Measurements from ENCODE around the gene AVPR2.

Gene AVPR2

GRCh38 chrX:153885968-153886903, 18.2 kb upstream of the AVPR2 start, which contains the start of gene L1CAM:
Gene L1CAM (minus strand): TSS chrX:153886173. CDS start chrX:153875836, 10,337 bp downstream.
- DNase-seq (ENCODE audit: low spot score): no peak

- no peak for DNase-seq (ENCODE audit: low spot score)
Measured at GRCh38 chrX:153886915-153887314, 17.6 kb upstream of the AVPR2 start.

GRCh38 chrX:153887385-153887784, 17.1 kb upstream of the AVPR2 start:
- no peak for DNase-seq (ENCODE audit: low spot score)

DNA sequence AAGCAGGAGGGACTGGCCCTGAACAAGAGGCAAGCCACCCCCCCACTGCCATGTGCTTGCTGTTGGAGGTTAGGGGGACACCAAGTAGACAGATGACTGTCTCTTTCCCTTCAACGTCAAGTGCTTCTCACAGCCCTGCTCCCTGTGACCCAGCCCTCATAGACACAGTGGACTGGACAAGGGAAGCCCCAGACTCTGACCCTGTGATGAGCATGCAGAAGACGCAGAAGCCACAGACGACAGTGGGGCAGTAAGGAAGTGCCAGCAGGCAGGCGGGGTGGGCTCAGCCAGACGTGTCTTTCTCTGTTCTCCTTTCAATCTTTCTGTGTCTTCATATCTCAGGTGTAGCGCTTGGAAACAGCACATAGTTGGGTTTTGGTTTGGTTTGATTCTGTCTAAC, 16.1 kb upstream of the AVPR2 start:
- no peak for DNase-seq (ENCODE audit: low spot score)

GRCh38 chrX:153889123-153889522, 15.3 kb upstream of the AVPR2 start:
- DNase-seq (ENCODE audit: low spot score): no peak

- no peak for DNase-seq (ENCODE audit: low spot score)
Measured at GRCh38 chrX:153897899-153898298, 6.6 kb upstream of the AVPR2 start.

DNA sequence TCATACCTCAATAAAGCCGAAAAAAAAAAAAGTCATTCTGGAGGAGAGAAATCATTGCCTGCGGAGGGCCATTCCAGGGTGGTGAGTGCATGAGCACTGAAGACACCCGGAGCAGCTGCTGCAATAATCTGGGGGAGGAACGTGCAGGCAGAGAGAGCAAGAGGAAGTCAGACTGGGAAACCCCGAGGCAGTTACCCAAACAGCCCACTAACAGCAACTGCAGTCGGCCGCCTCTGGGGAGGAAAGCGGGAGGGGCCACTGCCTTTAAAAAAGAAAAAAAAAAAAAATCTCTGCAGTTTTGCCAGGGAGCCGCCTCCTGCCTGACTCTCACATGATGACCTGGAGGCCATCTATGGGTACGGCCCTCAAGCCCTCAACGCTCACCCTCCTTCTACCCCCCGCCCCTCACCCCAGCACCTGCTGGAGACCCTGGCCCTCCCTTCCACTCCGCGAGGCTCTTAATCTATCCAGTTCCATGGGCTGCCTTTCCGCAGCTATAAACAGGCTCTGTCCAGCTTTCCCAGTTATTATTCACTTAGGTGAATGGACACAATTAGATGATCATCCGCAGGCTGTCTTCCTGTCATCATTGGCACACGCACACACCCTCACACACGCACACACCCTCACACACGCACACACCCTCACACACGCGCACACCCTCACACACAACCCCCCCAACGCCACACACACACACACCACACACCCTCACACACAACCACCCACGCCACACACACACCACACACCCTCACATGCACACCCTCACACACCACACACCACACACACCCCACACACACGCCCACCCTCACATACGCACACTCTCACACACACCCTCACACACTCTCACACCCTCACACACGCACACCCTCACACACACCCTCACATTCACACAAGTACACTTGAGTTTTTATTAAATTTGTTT, 3.4 kb upstream of the AVPR2 start:
- DNase-seq (ENCODE audit: low spot score): no peak

DNA sequence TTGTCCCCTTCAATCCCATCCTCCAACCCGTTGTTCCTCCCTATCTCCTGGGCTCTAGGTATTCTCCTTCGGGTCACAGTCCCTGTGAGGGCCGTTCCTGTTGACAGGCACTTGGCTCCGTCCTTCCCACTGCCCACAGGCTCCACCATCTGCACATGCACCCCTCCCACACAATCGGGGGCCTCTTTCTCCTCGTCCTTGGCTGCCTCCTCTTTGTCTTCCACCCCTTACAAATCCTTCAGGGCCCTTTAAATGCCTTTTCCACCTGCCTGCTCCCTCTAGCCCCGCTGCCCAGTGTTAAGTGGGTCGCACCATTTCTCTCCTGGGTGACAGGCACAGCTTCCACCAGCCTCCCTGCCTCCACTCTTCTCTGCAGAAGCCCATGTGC, 2.7 kb upstream of the AVPR2 start:
- no peak for DNase-seq (ENCODE audit: low spot score)

DNA sequence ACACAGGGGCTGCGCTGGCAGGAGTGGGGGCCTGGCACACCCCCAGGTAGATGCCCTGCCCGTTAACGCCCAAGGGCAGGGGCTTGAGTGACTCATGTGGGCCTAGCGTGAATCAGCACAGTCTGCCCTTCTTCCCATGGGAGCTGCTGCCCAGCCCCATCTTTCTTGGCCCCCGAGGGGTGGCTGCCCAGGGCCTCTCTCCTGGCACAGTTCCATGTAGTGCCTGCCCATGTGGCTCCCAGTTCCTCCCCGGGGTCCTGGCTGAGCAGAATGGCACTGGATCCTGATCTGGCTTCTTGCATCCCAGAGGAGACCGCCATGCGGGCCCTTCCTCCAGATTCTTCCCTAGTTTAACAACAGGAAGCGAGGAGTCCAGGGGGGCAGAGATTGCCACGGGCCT, 2.1 kb upstream of the AVPR2 start:
- DNase-seq (ENCODE audit: low spot score): no peak

GRCh38 chrX:153903238-153903980, 1.1 kb upstream of the AVPR2 start:
- no peak for DNase-seq (ENCODE audit: low spot score)

GRCh38 chrX:153905481-153906095, 1.1 kb downstream of the AVPR2 start:
- no peak for DNase-seq (ENCODE audit: low spot score)

DNA sequence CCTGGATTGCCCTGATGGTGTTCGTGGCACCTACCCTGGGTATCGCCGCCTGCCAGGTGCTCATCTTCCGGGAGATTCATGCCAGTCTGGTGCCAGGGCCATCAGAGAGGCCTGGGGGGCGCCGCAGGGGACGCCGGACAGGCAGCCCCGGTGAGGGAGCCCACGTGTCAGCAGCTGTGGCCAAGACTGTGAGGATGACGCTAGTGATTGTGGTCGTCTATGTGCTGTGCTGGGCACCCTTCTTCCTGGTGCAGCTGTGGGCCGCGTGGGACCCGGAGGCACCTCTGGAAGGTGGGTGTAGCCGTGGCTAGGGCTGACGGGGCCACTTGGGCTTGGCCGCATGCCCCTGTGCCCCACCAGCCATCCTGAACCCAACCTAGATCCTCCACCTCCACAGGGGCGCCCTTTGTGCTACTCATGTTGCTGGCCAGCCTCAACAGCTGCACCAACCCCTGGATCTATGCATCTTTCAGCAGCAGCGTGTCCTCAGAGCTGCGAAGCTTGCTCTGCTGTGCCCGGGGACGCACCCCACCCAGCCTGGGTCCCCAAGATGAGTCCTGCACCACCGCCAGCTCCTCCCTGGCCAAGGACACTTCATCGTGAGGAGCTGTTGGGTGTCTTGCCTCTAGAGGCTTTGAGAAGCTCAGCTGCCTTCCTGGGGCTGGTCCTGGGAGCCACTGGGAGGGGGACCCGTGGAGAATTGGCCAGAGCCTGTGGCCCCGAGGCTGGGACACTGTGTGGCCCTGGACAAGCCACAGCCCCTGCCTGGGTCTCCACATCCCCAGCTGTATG, 1.8 kb downstream of the AVPR2 start:
- DNase-seq (ENCODE audit: low spot score): no peak

GRCh38 chrX:153907456-153907855, 3.0 kb downstream of the AVPR2 start:
- no peak for DNase-seq (ENCODE audit: low spot score)

- DNase-seq (ENCODE audit: low spot score): no peak
Measured at GRCh38 chrX:153908219-153908860, 3.9 kb downstream of the AVPR2 start.

DNA sequence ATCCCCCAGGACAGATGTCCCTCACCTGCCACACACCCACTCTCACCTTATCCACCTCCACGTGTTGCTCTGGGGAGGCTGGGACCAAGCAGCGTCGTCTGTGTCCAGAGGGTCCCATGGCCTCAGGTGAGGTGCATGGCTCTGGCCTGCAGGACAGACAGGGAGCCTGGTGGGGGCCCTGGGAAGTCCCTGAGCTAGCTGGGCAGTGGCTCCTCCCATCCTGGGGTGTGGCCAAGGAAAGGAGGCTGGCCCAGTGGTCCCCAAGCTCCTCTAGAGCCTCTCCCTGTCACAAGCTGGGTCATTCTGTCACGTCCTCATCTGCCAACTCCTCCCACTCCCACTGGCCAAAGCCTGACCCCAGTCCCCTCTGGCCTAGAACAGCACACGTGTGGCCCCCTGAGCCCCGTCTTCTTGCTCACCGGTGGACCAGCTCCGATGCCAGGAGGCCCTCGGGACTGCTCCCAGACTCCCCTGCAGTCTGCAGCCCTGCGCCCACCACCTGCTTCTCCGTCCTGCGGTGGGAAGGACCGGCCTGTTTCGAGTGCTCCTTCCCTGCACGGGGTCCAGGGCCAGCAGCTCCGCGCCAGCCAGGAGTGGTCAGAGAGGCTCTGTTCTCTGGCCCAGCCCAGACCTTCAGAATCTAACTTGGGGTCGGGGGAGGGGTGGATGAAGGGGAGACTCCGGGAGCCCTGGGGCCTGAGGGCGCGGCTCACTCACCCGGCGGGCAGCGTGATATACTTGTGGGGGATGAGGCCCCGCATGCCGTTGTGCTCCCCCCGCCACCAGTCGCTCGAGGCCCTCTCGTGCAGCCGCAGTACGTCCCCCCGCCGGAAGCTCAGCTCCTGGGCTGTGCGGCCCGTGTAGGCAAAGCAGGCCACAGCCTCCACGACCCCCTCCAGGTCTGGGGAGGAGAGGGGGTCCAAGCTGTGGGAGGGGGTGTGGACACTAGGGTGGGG, 4.8 kb downstream of the AVPR2 start:
- no peak for DNase-seq (ENCODE audit: low spot score)

- no peak for DNase-seq (ENCODE audit: low spot score)
Measured at GRCh38 chrX:153909980-153910360, 5.5 kb downstream of the AVPR2 start.

DNA sequence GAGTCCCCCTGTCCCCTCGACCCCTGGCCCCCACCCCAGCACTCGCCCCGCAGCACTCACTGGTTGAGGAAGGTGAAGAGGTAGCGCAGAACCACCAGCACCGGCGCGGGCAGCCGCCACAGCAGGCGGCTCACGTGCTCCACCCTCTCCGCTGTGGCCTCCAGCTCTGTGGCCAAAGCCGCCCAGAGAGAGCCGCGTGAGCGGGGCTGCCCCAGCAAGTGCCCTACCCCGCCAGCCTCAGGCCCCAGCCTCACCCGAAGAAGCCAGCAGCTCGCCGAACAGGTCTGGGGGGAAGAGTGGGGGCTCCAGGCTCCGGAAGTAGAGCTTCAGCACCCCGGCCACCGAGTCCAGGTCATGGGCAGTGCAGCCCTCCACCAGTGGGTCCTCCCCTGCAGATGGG, 6.0 kb downstream of the AVPR2 start:
- no peak for DNase-seq (ENCODE audit: low spot score)

DNA sequence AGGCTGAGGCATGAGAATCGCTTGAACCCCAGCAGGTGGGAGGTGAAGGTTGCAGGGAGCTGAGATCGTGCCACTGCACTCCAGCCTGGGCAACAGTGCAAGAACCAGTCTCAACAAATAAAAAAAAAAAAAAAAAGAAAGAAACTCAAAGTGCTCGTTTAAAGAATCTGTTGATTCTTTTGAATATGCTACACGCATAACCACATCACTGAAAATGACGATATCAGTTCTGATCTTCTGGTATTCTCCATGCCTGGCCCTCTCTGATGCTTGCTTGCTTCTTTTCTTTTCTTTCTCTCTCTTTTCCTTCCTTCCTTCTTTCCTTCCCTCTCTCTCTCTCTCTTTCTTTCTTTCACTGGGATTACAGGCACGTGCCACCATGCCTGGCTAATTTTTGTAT, 7.3 kb downstream of the AVPR2 start:
- DNase-seq (ENCODE audit: low spot score): no peak

GRCh38 chrX:153913211-153913610, 8.7 kb downstream of the AVPR2 start:
- no peak for DNase-seq (ENCODE audit: low spot score)

All from kidney capillary endothelial cell (primary cell).